Endothelial cell of umbilical vein (primary cell): ENCODE measurements around the gene RBM4B. TPM values are rescaled to one million over a fixed set of nuclear protein-coding genes. Genes with fewer than 3 reads are reported as not detected.

Experiments
- BruUV-seq: library from RNA; stranded (reverse); fragments of 400-500 nt; replicated peaks from 2 replicates; lab custom pipeline; 2021; lab: Mats Ljungman, UMichigan
- CTCF ChIA-PET: fragments of 300-600, 350-600 bp; sonication (Branson Sonifier 250); formaldehyde crosslinking; loops from one replicate; lab custom pipeline; 2021; ENCODE audit warnings: antibody characterized with exemption, inconsistent platforms; lab: Charles Lee
- POLR2A ChIA-PET: fragments of 300-600, 350-600 bp; sonication (Branson Sonifier 250); formaldehyde crosslinking; loops from one replicate; lab custom pipeline; 2021; ENCODE audit warnings: antibody characterized with exemption, inconsistent platforms; lab: Charles Lee
- DNase-seq: peaks from one replicate; pipeline ENCODE4 v3.0.0-alpha.2; 2011; ENCODE audit warnings: low read depth, low spot score
- FAIRE-seq: peaks from 2 replicates; lab custom pipeline; 2011; peaks lifted over from hg19 to GRCh38; lab: Jason Lieb, UNC
- H2AFZ ChIP-seq: 2 replicates; pipeline ENCODE4 v1.6.0; 2012; ENCODE audit warnings: low read depth, low read length, control low read depth, inconsistent platforms
- H3K27ac ChIP-seq: 2 replicates; pipeline ENCODE4 v1.5.1; 2011; ENCODE audit warnings: low read depth, mild to moderate bottlenecking, control low read depth, low read length, moderate library complexity; ENCODE audit not compliant: insufficient read depth
- H3K27me3 ChIP-seq, 2 experiments: 2 replicates each; pipeline versions ENCODE4 v1.6.0 to v1.6.1; 2011; ENCODE audit warnings: low read length in 2 of 2, mixed read lengths in 1 of 2; ENCODE audit not compliant: control insufficient read depth in 2 of 2, insufficient read depth in 2 of 2
- H3K36me3 ChIP-seq, 2 experiments: 2 replicates in 1 of 2; 3 replicates in 1 of 2; pipeline ENCODE4 v1.5.1; 2011; ENCODE audit warnings: low read length in 2 of 2, mild to moderate bottlenecking in 1 of 2, moderate library complexity in 1 of 2; ENCODE audit not compliant: control insufficient read depth in 2 of 2, insufficient read depth in 2 of 2; ENCODE audit errors: extremely low read depth in 1 of 2
- H3K4me1 ChIP-seq: 3 replicates; pipeline ENCODE4 v1.5.1; 2011; ENCODE audit warnings: mild to moderate bottlenecking, low read length; ENCODE audit not compliant: control insufficient read depth, insufficient read depth; ENCODE audit errors: extremely low read depth
- H3K4me2 ChIP-seq: 2 replicates; pipeline ENCODE4 v1.6.1; 2011; ENCODE audit warnings: low read length, control low read depth, mixed read lengths; ENCODE audit not compliant: insufficient read depth
- H3K4me3 ChIP-seq, 3 experiments: fragments of 200-600 bp in 1 of 3; sonication (generic), shearing (Covaris generic) in 1 of 3; replicated peaks in 1 of 3; 2 replicates each; pipeline ENCODE4 v1.5.1; 2011 to 2016; ENCODE audit warnings: control low read depth in 3 of 3, low read length in 3 of 3, mild to moderate bottlenecking in 2 of 3, inconsistent platforms in 1 of 3, low read depth in 1 of 3, moderate library complexity in 1 of 3; ENCODE audit not compliant: insufficient read depth in 1 of 3
- H3K79me2 ChIP-seq: 2 replicates; pipeline ENCODE4 v1.6.0; 2012; ENCODE audit warnings: low read length, inconsistent platforms; ENCODE audit not compliant: control insufficient read depth, insufficient read depth
- H3K9ac ChIP-seq: replicated peaks from 2 replicates; pipeline ENCODE3; 2011; ENCODE audit warnings: low read length, control low read depth; ENCODE audit not compliant: insufficient read depth; ENCODE audit errors: extremely low read depth
- H3K9me1 ChIP-seq: replicated peaks from 3 replicates; pipeline ENCODE4 v1.6.0; 2011; ENCODE audit warnings: mild to moderate bottlenecking, low read length; ENCODE audit not compliant: control insufficient read depth, insufficient read depth; ENCODE audit errors: extremely low read depth
- H3K9me3 ChIP-seq: replicated peaks from 2 replicates; pipeline ENCODE4 v1.5.1; 2012; ENCODE audit warnings: low read length, inconsistent platforms; ENCODE audit not compliant: control insufficient read depth, insufficient read depth
- H4K20me1 ChIP-seq: replicated peaks from 2 replicates; pipeline ENCODE3; 2011; ENCODE audit warnings: mild to moderate bottlenecking, low read length; ENCODE audit not compliant: control insufficient read depth, insufficient read depth; ENCODE audit errors: extremely low read depth
- CTCF ChIP-seq, 2 donors: IDR thresholded peaks; 1 replicate in 1 of 2; 2 replicates in 1 of 2; pipeline ENCODE4 v1.5.1; 2011; ENCODE audit warnings: low read length in 2 of 2, mild to moderate bottlenecking in 2 of 2, moderate library complexity in 2 of 2, control low read depth in 1 of 2, inconsistent platforms in 1 of 2, low read depth in 1 of 2; ENCODE audit not compliant: insufficient read depth in 1 of 2; ENCODE audit errors: extremely low read depth in 1 of 2
- EZH2 ChIP-seq: IDR thresholded peaks from 2 replicates; pipeline ENCODE4 v1.6.1; 2012; ENCODE audit warnings: borderline replicate concordance, low read depth, mild to moderate bottlenecking, moderate library complexity, low read length, inconsistent platforms; ENCODE audit not compliant: severe bottlenecking
- FOS ChIP-seq: IDR thresholded peaks from 2 replicates; pipeline ENCODE4 v1.6.1; 2011; ENCODE audit warnings: mild to moderate bottlenecking, low read length, moderate library complexity, borderline replicate concordance; ENCODE audit not compliant: insufficient read depth
- GATA2 ChIP-seq: IDR thresholded peaks from 2 replicates; pipeline ENCODE4 v1.7.0; 2011; ENCODE audit warnings: low read depth, mild to moderate bottlenecking, moderate library complexity, mixed read lengths, low read length; ENCODE audit not compliant: insufficient read length, insufficient read depth
- JUN ChIP-seq: IDR thresholded peaks from 2 replicates; pipeline ENCODE4 v1.6.1; 2011; ENCODE audit warnings: borderline replicate concordance, low read depth; ENCODE audit not compliant: insufficient read length, insufficient read depth
- MYC ChIP-seq: IDR thresholded peaks from one replicate; pipeline ENCODE4 v1.6.1; 2011; ENCODE audit warnings: mild to moderate bottlenecking, low read depth, low read length
- POLR2A ChIP-seq: IDR thresholded peaks from 2 replicates; pipeline ENCODE4 v1.6.1; 2012; ENCODE audit warnings: low read depth, mild to moderate bottlenecking, control low read depth, low read length
- POLR2AphosphoS5 ChIP-seq: IDR thresholded peaks from 2 replicates; pipeline ENCODE4 v1.6.1; 2012; ENCODE audit warnings: low read depth, mild to moderate bottlenecking, control low read depth, low read length, moderate library complexity; ENCODE audit not compliant: insufficient read depth
- dilution Hi-C: fragments of 300-500 bp; cut with MboI; formaldehyde crosslinking; loops from one replicate; pipeline ENCODE4 v1.15.0; 2019; ENCODE audit warnings: low sequenced_read_pairs; ENCODE audit not compliant: extremely low pct_ligation_motif_present
- intact Hi-C: fragments of 100-400 bp; cut with micrococcal nuclease; formaldehyde crosslinking; loops from one replicate; pipeline ENCODE4 v1.10.0; 2022
- polyA plus RNA-seq, 4 experiments: library from polyadenylated mRNA; depleted of rRNA in 3 of 4; stranded (reverse) in 3 of 4; unstranded in 1 of 4; fragments of >200 nt; gene quantifications; 2 replicates each; pipeline versions ENCODE4 v1.2.1 to v1.2.3, GENCODE V29; 2011 to 2012; ENCODE audit warnings: missing spikeins in 1 of 4
- total RNA-seq: library from RNA; stranded (reverse); gene quantifications from 2 replicates; pipeline ENCODE4 v1.2.3, GENCODE V29; 2021
- TF ChIP-seq, protein P1 (sequence below): IDR thresholded peaks from 2 replicates; pipeline ENCODE4 v1.6.1; 2011; ENCODE audit not compliant: insufficient read depth, insufficient read length

Gene RBM4B
- total and polyA plus RNA-seq, 2 donors (not counting 3 experiments of a cell fraction or from before 2014, with no cell fraction given), result 22.2 to 31.2 TPM

GRCh38 chr11:66665369-66665768 lies 12.3 kb downstream of the RBM4B start:
- no TSS peak for BruUV-seq
- H3K4me3 ChIP-seq, result no peak overlapping the region
- dilution Hi-C loops, result no loop called here
- no peaks in the 10 kb centered on the region for H3K27me3 ChIP-seq
- no peak for TF ChIP-seq CTCF (IDR thresholded peaks at IDR 0.05; ENCODE audit: extremely low read depth in 1 of 2, insufficient read depth in 1 of 2, low read depth in 1 of 2, low read length in 2 of 2)
- TF ChIP-seq EZH2, result no peak
- TF ChIP-seq, protein P1, sequence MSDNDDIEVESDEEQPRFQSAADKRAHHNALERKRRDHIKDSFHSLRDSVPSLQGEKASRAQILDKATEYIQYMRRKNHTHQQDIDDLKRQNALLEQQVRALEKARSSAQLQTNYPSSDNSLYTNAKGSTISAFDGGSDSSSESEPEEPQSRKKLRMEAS, result no peak
- TF ChIP-seq JUN, result no peak
- TF ChIP-seq POLR2AphosphoS5, result no peak
- no peak for TF ChIP-seq GATA2
- no peak for TF ChIP-seq MYC
- TF ChIP-seq POLR2A, result no peak
- no peak for TF ChIP-seq FOS
- intact Hi-C loops, result no loop called here
- H2AFZ ChIP-seq, result no peak overlapping the region
- no peaks in the 10 kb centered on the region for H4K20me1 ChIP-seq
- H3K4me2 ChIP-seq, result no peak overlapping the region
- DNase-seq, result no peak
- H3K9me3 ChIP-seq, result no peaks in the 10 kb centered on the region
- no peak for FAIRE-seq
- ChIA-PET CTCF (interaction anchor here (1.0 kb wide), 1 partner anchor 277 kb away, joined by 3 read pairs; no protein-coding TSS in a partner anchor), POLR2A (interaction anchor here (0.9 kb wide), 1 partner anchor 27 kb away, joined by 3 read pairs; no protein-coding TSS in a partner anchor)
- no peaks in the 10 kb centered on the region for H3K4me1 ChIP-seq
- H3K36me3 ChIP-seq, result peaks cover 11 to 14% of the 10 kb centered on the region in 2 experiments
- no peak overlapping the region for H3K27ac ChIP-seq
- H3K9ac ChIP-seq, result no peak overlapping the region
- no peaks in the 10 kb centered on the region for H3K9me1 ChIP-seq
- H3K79me2 ChIP-seq, result peaks cover 23% of the 10 kb centered on the region
